HG02885 (cell line): ENCODE measurements around the gene RAD23A.

Source experiments
- ATAC-seq: cut with Tn5 transposase; IDR thresholded peaks from one replicate; pipeline ENCODE4 v1.9.1; 2021; ENCODE audit warnings: mild to moderate bottlenecking; ENCODE audit not compliant: unreplicated experiment, poor library complexity

Gene RAD23A

DNA sequence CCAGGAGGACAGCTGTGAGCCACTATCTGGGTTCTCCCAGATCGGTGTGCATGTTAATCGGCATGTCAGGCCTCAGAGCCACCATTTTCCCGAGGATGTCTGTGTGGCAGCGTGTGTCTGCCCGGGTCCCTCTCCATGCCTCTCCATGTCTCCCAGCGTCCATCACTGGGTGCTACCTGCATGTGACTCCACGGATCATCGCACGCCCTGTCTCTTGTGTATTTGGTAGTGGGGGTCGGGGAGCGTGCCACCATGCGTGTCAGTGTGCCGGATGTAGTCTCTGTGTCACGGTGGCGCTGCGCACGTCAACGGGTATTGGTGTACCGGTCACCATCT lies 55.5 kb downstream of the RAD23A start:
- no peak for ATAC-seq

DNA sequence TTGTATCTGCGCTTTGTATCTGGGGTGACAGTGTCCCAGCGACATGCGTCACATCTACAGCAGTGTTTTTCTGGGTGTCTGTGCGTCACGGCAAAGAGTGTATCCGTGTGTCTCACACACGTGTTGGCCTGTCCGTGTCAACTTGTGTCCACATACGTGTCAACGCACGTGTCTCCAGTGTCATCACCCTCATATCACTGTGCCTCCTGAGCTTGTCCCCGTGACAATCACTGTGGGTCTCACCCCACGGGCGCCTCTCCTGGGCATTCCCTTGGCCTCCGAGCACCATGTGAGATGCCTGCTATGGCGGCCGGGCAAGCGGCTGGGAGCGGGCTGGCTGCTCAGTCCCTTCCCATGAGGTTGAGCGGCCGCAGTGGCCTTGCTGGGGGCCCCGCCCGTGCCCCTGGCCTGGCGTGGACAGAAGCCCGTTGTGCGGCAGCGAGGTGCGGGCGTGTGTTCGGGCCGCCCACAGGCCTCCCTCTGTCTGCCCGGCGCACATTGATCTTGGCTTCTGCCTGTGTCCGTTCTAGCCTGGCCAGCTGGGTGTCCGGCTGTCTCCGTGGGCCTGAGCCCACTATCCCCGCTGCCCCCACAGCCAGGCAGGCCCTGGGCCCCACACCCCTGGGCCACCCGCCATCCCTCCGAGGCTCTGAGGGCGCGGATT lies 56.0 kb downstream of the RAD23A start:
- no peak for ATAC-seq

DNA sequence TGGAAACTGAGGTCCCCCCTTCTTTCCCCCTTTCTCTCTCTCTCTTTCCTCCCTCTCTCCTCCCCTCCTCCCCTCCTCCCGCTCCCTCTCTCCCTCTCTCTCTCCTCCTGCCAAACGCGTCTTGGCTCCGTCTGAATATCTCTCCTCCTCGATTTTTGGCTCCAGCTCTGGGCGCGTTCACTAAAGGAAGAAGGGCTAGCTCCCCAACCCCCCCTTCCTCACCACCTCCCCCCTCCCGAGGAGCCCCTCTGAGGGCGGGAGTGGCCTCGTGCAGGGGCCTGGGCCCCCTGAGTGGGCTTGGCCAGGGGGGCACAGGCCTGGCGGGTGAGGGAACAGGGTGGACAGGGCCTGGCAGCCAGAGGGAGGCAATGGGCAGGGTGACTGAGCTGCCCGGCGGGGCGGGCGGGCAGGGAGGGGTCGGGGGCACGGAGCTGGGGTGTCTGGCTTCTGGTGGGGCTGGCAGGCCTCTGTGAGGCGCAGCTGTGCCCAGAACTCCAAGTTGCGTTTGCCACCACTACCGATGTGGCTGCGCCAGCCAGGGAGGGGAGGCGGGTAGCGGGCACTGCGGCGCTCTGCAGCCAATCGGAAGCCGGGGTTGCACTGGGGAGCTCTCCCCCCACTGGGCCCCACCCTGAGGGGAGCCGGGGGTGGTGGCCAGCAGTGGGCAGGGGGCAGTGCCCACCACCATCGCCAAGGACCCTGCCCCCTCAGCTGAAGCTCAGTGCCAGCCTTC lies 56.7 kb downstream of the RAD23A start:
- ATAC-seq = no peak

DNA sequence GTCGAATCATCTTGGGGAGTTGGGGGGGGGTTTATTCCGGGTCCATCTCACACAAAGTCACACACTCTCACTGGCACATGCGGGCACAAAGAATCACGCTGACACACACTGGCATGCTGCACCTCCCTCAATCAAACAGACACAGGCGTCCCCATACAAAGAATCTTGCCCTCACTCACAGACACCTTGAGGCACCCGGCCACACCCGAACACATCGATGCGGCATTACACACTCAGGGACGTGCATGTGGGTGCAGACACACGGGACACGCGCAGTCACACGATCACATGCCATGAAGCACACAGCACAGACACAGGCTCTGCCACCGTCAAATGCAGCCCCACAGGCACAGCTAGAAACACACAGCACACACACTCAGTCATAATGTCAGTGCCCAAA lies 57.4 kb downstream of the RAD23A start:
- no peak for ATAC-seq
